SK-N-DZ (cell line): ENCODE results near the gene ESYT2.
A peak's percentile ranks its signal among the peaks of the same experiment; 100 is the strongest.

Source experiments
- DNase-seq: peaks from one replicate; pipeline ENCODE4 v3.0.0-alpha.2; 2015; ENCODE audit warnings: low spot score

ESYT2 gene

GRCh38 chr7:158774952-158775351 is 54.4 kb downstream of the ESYT2 start:
- no peak for DNase-seq

- DNase-seq: no peak
These were observed 56.4 kb downstream of the ESYT2 start for GRCh38 chr7:158772916-158773315.

- DNase-seq: no peak
These were observed 58.0 kb downstream of the ESYT2 start for GRCh38 chr7:158771213-158771834.

GRCh38 chr7:158767707-158768106 is 61.6 kb downstream of the ESYT2 start:
- no peak for DNase-seq

GRCh38 chr7:158766570-158767281 is 62.6 kb downstream of the ESYT2 start:
- DNase-seq: no peak

GRCh38 chr7:158765020-158765419 is 64.3 kb downstream of the ESYT2 start:
- DNase-seq: no peak

- peak; percentile 87 for DNase-seq
These were observed 65.8 kb downstream of the ESYT2 start for GRCh38 chr7:158763454-158764033.

GRCh38 chr7:158761945-158762344 is 67.4 kb downstream of the ESYT2 start:
- no peak for DNase-seq

GRCh38 chr7:158760936-158761335 is 68.4 kb downstream of the ESYT2 start:
- no peak for DNase-seq

- no peak for DNase-seq
These were observed 68.9 kb downstream of the ESYT2 start for GRCh38 chr7:158760445-158760764.

GRCh38 chr7:158759749-158760444 is 69.4 kb downstream of the ESYT2 start:
- DNase-seq: no peak

- DNase-seq: no peak
These were observed 70.1 kb downstream of the ESYT2 start for GRCh38 chr7:158759245-158759614.

GRCh38 chr7:158758586-158759244 is 70.6 kb downstream of the ESYT2 start:
- DNase-seq: no peak

GRCh38 chr7:158757404-158757989 is 71.8 kb downstream of the ESYT2 start:
- DNase-seq: no peak

- no peak for DNase-seq
These were observed 74.4 kb downstream of the ESYT2 start for GRCh38 chr7:158754746-158755444.

- DNase-seq: no peak
These were observed 75.4 kb downstream of the ESYT2 start for GRCh38 chr7:158753900-158754299.

- DNase-seq: no peak
These were observed 77.6 kb downstream of the ESYT2 start for GRCh38 chr7:158751751-158752150.

- no peak for DNase-seq
These were observed 78.1 kb downstream of the ESYT2 start for GRCh38 chr7:158751199-158751598.

GRCh38 chr7:158750702-158751101 is 78.6 kb downstream of the ESYT2 start:
- no peak for DNase-seq

GRCh38 chr7:158749396-158749795 is 79.9 kb downstream of the ESYT2 start:
- DNase-seq: no peak

- no peak for DNase-seq
These were observed 81.0 kb downstream of the ESYT2 start for GRCh38 chr7:158748335-158748734.
